D721Med (cell line): Measurements from ENCODE around the gene FOXF2.

Experiments
- DNase-seq: peaks from one replicate; pipeline ENCODE4 v3.0.0; 2011; ENCODE audit warnings: low spot score; ENCODE audit not compliant: insufficient read length
- FAIRE-seq: peaks from 2 replicates; lab custom pipeline; 2011; peaks lifted over from hg19 to GRCh38; lab: Jason Lieb, UNC
- TF ChIP-seq, protein P1 (sequence below): IDR thresholded peaks from 2 replicates; pipeline ENCODE4 v1.5.1; 2012; ENCODE audit warnings: mild to moderate bottlenecking, control low read depth; ENCODE audit not compliant: insufficient read depth; ENCODE audit errors: missing control alignments

Gene FOXF2

GRCh38 chr6:1387876-1388629, 1.3 kb upstream of the FOXF2 start:
- TF ChIP-seq, protein P1, sequence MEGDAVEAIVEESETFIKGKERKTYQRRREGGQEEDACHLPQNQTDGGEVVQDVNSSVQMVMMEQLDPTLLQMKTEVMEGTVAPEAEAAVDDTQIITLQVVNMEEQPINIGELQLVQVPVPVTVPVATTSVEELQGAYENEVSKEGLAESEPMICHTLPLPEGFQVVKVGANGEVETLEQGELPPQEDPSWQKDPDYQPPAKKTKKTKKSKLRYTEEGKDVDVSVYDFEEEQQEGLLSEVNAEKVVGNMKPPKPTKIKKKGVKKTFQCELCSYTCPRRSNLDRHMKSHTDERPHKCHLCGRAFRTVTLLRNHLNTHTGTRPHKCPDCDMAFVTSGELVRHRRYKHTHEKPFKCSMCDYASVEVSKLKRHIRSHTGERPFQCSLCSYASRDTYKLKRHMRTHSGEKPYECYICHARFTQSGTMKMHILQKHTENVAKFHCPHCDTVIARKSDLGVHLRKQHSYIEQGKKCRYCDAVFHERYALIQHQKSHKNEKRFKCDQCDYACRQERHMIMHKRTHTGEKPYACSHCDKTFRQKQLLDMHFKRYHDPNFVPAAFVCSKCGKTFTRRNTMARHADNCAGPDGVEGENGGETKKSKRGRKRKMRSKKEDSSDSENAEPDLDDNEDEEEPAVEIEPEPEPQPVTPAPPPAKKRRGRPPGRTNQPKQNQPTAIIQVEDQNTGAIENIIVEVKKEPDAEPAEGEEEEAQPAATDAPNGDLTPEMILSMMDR: no peak
- DNase-seq (no peak), FAIRE-seq (no peak)

GRCh38 chr6:1388630-1389368, 577 bp upstream of the FOXF2 start:
- TF ChIP-seq, protein P1: no peak
- FAIRE-seq (no peak), DNase-seq (no peak)

DNA sequence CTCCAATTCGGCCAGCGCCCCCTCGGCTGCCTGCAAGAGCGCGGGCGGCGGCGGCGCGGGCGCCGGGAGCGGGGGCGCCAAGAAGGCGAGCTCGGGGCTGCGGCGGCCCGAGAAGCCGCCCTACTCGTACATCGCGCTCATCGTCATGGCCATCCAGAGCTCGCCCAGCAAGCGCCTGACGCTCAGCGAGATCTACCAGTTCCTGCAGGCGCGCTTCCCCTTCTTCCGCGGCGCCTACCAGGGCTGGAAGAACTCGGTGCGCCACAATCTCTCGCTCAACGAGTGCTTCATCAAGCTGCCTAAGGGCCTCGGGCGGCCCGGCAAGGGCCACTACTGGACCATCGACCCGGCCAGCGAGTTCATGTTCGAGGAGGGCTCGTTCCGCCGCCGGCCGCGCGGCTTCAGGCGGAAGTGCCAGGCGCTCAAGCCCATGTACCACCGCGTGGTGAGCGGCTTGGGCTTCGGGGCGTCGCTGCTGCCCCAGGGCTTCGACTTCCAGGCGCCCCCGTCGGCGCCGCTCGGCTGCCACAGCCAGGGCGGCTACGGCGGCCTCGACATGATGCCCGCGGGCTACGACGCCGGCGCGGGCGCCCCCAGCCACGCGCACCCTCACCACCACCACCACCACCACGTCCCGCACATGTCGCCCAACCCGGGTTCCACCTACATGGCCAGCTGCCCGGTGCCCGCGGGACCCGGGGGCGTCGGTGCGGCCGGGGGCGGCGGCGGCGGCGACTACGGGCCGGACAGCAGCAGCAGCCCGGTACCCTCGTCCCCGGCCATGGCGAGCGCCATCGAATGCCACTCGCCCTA, 963 bp downstream of the FOXF2 start:
- TF ChIP-seq, protein P1: no peak
- DNase-seq (no peak), FAIRE-seq (no peak)

GRCh38 chr6:1390946-1391799, 1.8 kb downstream of the FOXF2 start:
- no peak for DNase-seq
- FAIRE-seq: no peak
- TF ChIP-seq, protein P1: no peak

DNA sequence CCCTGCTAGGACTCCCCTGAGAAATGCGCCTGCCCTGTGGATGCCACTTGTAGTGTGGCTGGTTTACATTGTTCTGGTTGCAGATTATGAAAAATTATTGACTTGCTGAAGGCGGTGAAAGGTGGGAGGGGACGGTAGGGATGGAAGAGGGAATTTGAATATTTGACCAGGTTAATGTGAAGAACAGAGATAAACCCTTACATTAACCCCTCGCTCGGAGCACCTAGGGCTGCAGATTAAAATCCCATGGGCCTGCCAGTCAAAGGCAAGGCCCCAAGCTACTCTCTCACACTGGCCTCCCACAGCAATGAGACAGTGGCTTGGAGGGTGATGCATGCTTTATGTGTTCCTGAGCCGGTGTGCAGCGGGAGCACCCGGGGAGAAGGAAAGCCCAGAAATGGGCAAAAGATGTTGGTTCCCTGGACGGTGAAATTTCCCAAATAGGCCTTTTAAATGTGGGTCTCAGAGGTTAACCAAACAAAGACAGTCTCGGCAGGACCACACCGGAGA, 2.5 kb downstream of the FOXF2 start:
- TF ChIP-seq, protein P1: no peak
- FAIRE-seq: no peak
- DNase-seq: no peak
